SK-N-SH (cell line): ENCODE results near the gene NPFFR1. TPM values are rescaled to one million over a fixed set of nuclear protein-coding genes. Genes with fewer than 3 reads are reported as not detected.

Experiments used
- CTCF ChIA-PET: fragments of 300-600, 350-600 bp; formaldehyde crosslinking; extraction: SDS; loops from one replicate; lab custom pipeline; 2021; lab: Yijun Ruan, JAX
- POLR2A ChIA-PET: fragments of 350-600 bp; sonication (Branson Sonifier 250); formaldehyde crosslinking; extraction: SDS; loops from one replicate; lab custom pipeline; 2020; ENCODE audit warnings: antibody characterized with exemption, inconsistent platforms; lab: Yijun Ruan, JAX
- DNase-seq: peaks from one replicate; pipeline ENCODE4 v3.0.0; 2012
- H2AFZ ChIP-seq: fragments of 200-600 bp; sonication (generic); 2 replicates; pipeline ENCODE4 v1.8.1; 2016; ENCODE audit warnings: antibody characterized with exemption, mild to moderate bottlenecking, low read depth
- H3F3A ChIP-seq: fragments of 200-600 bp; sonication (generic); replicated peaks from 2 replicates; pipeline ENCODE3; 2016; ENCODE audit warnings: antibody characterized with exemption, mild to moderate bottlenecking; ENCODE audit not compliant: insufficient read depth
- H3K27ac ChIP-seq, 2 experiments: fragments of 200-500 bp in 1 of 2; fragments of 200-600 bp in 1 of 2; sonication (Bioruptor generic) in 1 of 2; sonication (generic), shearing (Covaris generic) in 1 of 2; 2 replicates each; pipeline versions ENCODE4 v1.5.1 to v1.6.1; 2014 to 2016; ENCODE audit warnings: low read depth in 2 of 2, inconsistent platforms in 1 of 2, low read length in 1 of 2, mild to moderate bottlenecking in 1 of 2, mixed read lengths in 1 of 2
- H3K27me3 ChIP-seq: fragments of 200-600 bp; sonication (generic), shearing (Covaris generic); 2 replicates; pipeline ENCODE4 v1.6.1; 2016; ENCODE audit warnings: mixed run types; ENCODE audit not compliant: insufficient read depth
- H3K36me3 ChIP-seq, 2 experiments: fragments of 200-500 bp in 1 of 2; fragments of 200-600 bp in 1 of 2; sonication (Bioruptor generic) in 1 of 2; sonication (generic) in 1 of 2; replicated peaks in 1 of 2; 2 replicates each; pipeline versions ENCODE3 to v1.5.1; 2014 to 2016; ENCODE audit warnings: low read length in 1 of 2, mild to moderate bottlenecking in 1 of 2; ENCODE audit not compliant: insufficient read depth in 2 of 2, control insufficient read depth in 1 of 2
- H3K4me1 ChIP-seq, 2 experiments: fragments of 200-500 bp in 1 of 2; fragments of 200-600 bp in 1 of 2; sonication (Bioruptor generic) in 1 of 2; sonication (generic), shearing (Covaris generic) in 1 of 2; 2 replicates each; pipeline versions ENCODE4 v1.5.1 to v1.6.1; 2014 to 2016; ENCODE audit warnings: low read depth in 1 of 2, low read length in 1 of 2, mixed run types in 1 of 2; ENCODE audit not compliant: insufficient read depth in 2 of 2, control insufficient read depth in 1 of 2
- H3K4me2 ChIP-seq: fragments of 200-600 bp; sonication (generic), shearing (Covaris generic); 2 replicates; pipeline ENCODE4 v1.6.1; 2017; ENCODE audit warnings: mixed run types
- H3K4me3 ChIP-seq, 2 experiments: fragments of 200-500 bp in 1 of 2; fragments of 200-600 bp in 1 of 2; sonication (Bioruptor generic) in 1 of 2; sonication (generic), shearing (Covaris generic) in 1 of 2; 2 replicates each; pipeline versions ENCODE4 v1.5.1 to v1.8.1; 2014 to 2016; ENCODE audit warnings: low read depth in 2 of 2, inconsistent platforms in 1 of 2, low read length in 1 of 2, mild to moderate bottlenecking in 1 of 2, mixed read lengths in 1 of 2, moderate library complexity in 1 of 2
- H3K79me2 ChIP-seq: fragments of 200-600 bp; sonication (generic); 2 replicates; pipeline ENCODE4 v1.8.1; 2017; ENCODE audit warnings: mild to moderate bottlenecking; ENCODE audit not compliant: insufficient read depth
- H3K9ac ChIP-seq: fragments of 200-600 bp; sonication (generic); 2 replicates; pipeline ENCODE4 v1.6.1; 2017; ENCODE audit warnings: mixed run types
- H3K9me2 ChIP-seq: fragments of 200-600 bp; sonication (generic); 2 replicates; pipeline ENCODE4 v1.6.1; 2017; ENCODE audit warnings: mixed run types
- H3K9me3 ChIP-seq: fragments of 200-600 bp; sonication (generic); 2 replicates; pipeline ENCODE4 v1.6.1; 2017; ENCODE audit warnings: mixed run types, mild to moderate bottlenecking, moderate library complexity
- H4K20me1 ChIP-seq: fragments of 200-600 bp; sonication (generic); 2 replicates; pipeline ENCODE4 v1.6.1; 2017; ENCODE audit warnings: mild to moderate bottlenecking, mixed run types; ENCODE audit not compliant: insufficient read depth
- CHD2 ChIP-seq: fragments of 150-350 bp; IDR thresholded peaks from 2 replicates; pipeline ENCODE4 v1.6.1; 2018; ENCODE audit warnings: low read length; ENCODE audit not compliant: partially characterized antibody
- EP300 ChIP-seq, 2 experiments: IDR thresholded peaks; 2 replicates each; pipeline versions ENCODE4 v1.4.0 to v1.6.1; 2012; ENCODE audit warnings: borderline replicate concordance in 1 of 2, low read depth in 1 of 2, low read length in 1 of 2
- FOSL2 ChIP-seq: IDR thresholded peaks from 2 replicates; pipeline ENCODE4 v1.4.0; 2012; ENCODE audit warnings: low read depth, mild to moderate bottlenecking, moderate library complexity, borderline replicate concordance
- FOXJ3 ChIP-seq: sonication (generic); formaldehyde crosslinking; IDR thresholded peaks from 2 replicates; pipeline ENCODE4 v1.5.1; 2020; ENCODE audit warnings: mild to moderate bottlenecking, missing genetic modification reagents
- FOXM1 ChIP-seq: IDR thresholded peaks from 2 replicates; pipeline ENCODE4 v1.4.0; 2012; ENCODE audit warnings: low read depth, mild to moderate bottlenecking
- GABPA ChIP-seq: IDR thresholded peaks from 2 replicates; pipeline ENCODE4 v1.4.0; 2012; ENCODE audit warnings: low read depth, mild to moderate bottlenecking
- GATA2 ChIP-seq: sonication (generic); formaldehyde crosslinking; IDR thresholded peaks from 2 replicates; pipeline ENCODE4 v1.5.0; 2020; ENCODE audit warnings: mild to moderate bottlenecking, missing genetic modification reagents
- JUND ChIP-seq: IDR thresholded peaks from 2 replicates; pipeline ENCODE4 v1.4.0; 2012
- MXI1 ChIP-seq: IDR thresholded peaks from 2 replicates; pipeline ENCODE4 v1.6.1; 2012; ENCODE audit warnings: mild to moderate bottlenecking, low read depth, low read length, improper control_type of control experiment
- NRF1 ChIP-seq: IDR thresholded peaks from 2 replicates; pipeline ENCODE4 v1.6.1; 2012; ENCODE audit warnings: low read depth, mild to moderate bottlenecking, low read length
- POLR2AphosphoS5 ChIP-seq: IDR thresholded peaks from 2 replicates; pipeline ENCODE4 v1.6.1; 2012; ENCODE audit warnings: low read depth, low read length
- RAD21 ChIP-seq: IDR thresholded peaks from 2 replicates; pipeline ENCODE4 v1.6.1; 2012; ENCODE audit warnings: mild to moderate bottlenecking, low read length
- RFX5 ChIP-seq: IDR thresholded peaks from 2 replicates; pipeline ENCODE4 v1.6.1; 2012; ENCODE audit warnings: mild to moderate bottlenecking, improper control_type of control experiment, low read length
- RXRA ChIP-seq: IDR thresholded peaks from 2 replicates; pipeline ENCODE4 v1.4.0; 2012; ENCODE audit warnings: low read depth, mild to moderate bottlenecking, borderline replicate concordance
- SIN3A ChIP-seq: IDR thresholded peaks from 2 replicates; pipeline ENCODE4 v1.6.1; 2012; ENCODE audit warnings: low read depth, mild to moderate bottlenecking, low read length, moderate library complexity, borderline replicate concordance
- SMC3 ChIP-seq: IDR thresholded peaks from 2 replicates; pipeline ENCODE4 v1.6.1; 2012; ENCODE audit warnings: low read depth, low read length, improper control_type of control experiment
- TAF1 ChIP-seq: IDR thresholded peaks from 2 replicates; pipeline ENCODE4 v1.6.1; 2012; ENCODE audit warnings: low read depth, mild to moderate bottlenecking, low read length, moderate library complexity, borderline replicate concordance
- TCF12 ChIP-seq: IDR thresholded peaks from 2 replicates; pipeline ENCODE4 v1.4.0; 2012
- TEAD4 ChIP-seq: IDR thresholded peaks from 2 replicates; pipeline ENCODE4 v1.4.0; 2012; ENCODE audit warnings: mild to moderate bottlenecking, borderline replicate concordance; ENCODE audit not compliant: insufficient read depth
- YY1 ChIP-seq: IDR thresholded peaks from 2 replicates; pipeline ENCODE4 v1.4.0; 2012; ENCODE audit warnings: low read depth, mild to moderate bottlenecking
- WGBS: methylation state at CpG from one replicate; pipeline ENCODE4 v1.1.6; 2017; ENCODE audit warnings: low lambda C conversion rate; 5-methylcytosine and 5-hydroxymethylcytosine counted together
- polyA plus RNA-seq, 3 experiments: library from polyadenylated mRNA; depleted of rRNA; stranded (reverse); fragments of >200 nt; gene quantifications; 2 replicates each; pipeline ENCODE4 v1.2.3, GENCODE V29; 2012
- TF ChIP-seq, protein P1 (sequence below): fragments of 150-350 bp; IDR thresholded peaks from 2 replicates; pipeline ENCODE4 v1.6.1; 2016; ENCODE audit warnings: mild to moderate bottlenecking, low read depth, low read length
- TF ChIP-seq, protein P2 (sequence below): IDR thresholded peaks from 2 replicates; pipeline ENCODE4 v1.6.1; 2012; ENCODE audit warnings: mild to moderate bottlenecking, low read depth, low read length, moderate library complexity
- TF ChIP-seq, protein P3 (sequence below): IDR thresholded peaks from 2 replicates; pipeline ENCODE4 v1.4.0; 2012; ENCODE audit warnings: low read depth, borderline replicate concordance
- TF ChIP-seq, protein P4 (sequence below): IDR thresholded peaks from 2 replicates; pipeline ENCODE4 v1.4.0; 2012; ENCODE audit warnings: low read depth
- TF ChIP-seq, protein P5 (sequence below): fragments of 150-350 bp; IDR thresholded peaks from 2 replicates; pipeline ENCODE4 v1.6.1; 2017; ENCODE audit warnings: antibody characterized with exemption, low read length, low read depth, borderline replicate concordance

NPFFR1 gene
- polyA plus RNA-seq, 1 of the 3 experiments (the other 2 are of a cell fraction) = not detected

DNA sequence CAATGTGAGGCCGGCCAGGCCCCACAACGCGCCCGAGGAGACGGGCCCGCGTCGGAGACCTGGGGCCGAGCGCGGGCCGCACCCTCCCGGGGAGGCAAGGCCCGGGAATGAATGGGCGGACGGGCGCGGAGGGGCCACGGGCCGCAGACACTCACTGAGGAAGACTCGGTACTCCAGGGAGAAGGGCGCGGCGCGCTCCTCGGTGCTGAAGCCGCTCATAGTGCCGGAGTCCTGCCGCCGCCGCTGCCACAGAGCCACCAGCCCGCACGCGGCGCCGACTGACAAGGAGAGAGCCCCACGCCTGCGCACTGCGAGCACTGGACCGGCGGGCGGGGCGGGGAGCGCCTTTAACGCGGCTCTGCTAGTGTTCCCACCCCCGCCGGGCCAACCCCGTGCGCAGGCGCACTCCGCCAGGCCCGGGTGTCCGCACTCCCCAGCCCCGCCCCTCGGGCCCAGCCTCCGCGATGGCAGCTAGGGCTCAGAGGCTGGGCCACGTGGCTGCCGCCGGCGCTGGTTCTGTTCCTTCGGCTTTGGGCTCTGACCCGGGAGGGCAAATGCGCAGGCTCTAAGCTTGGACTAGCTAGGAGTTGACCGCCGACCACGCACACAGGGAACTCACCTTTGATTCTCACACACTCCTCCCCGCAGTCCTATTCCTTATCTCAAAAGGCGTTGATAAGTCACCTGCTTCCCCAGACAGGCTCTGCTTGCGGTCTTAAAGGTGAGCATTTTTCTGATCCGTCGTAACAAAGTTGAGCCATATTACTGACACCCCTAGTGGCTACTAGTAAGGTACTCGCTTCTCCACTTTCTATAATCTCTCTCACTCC lies 50.5 kb downstream of the NPFFR1 start, which contains the start of gene PPA1:
TSS of gene PPA1 (minus strand) at position 321 of the 830 bp plus-strand sequence. CDS start at position 219, 102 bp downstream.
- Histone ChIP-seq H3K36me3 (peaks cover 5 to 14% of the 10 kb centered on the region in 2 experiments), H3K9me3 (no peaks in the 10 kb centered on the region), H3K27ac (peak within 1 kb of the TSS; percentile 51 to 55), H3K9ac (peak within 1 kb of the TSS; percentile 86), H3F3A (peaks cover 13% of the 10 kb centered on the region), H3K4me3 (peak within 1 kb of the TSS; percentile 93 to 94), H3K4me1 (peaks cover 0 to 6% of the 10 kb centered on the region in 2 experiments; a peak in 3 of 4 replicates), H2AFZ (peak within 1 kb of the TSS; percentile 98), H3K79me2 (peaks cover 42% of the 10 kb centered on the region), H3K4me2 (peak within 1 kb of the TSS; percentile 99), H3K27me3 (no peaks in the 10 kb centered on the region), H4K20me1 (peaks cover 10% of the 10 kb centered on the region; the same call in 1 of the 2 replicates), H3K9me2 (no peaks in the 10 kb centered on the region)
- POLR2A ChIA-PET = interaction anchor here (0.7 to 1.1 kb wide), 2 partner anchors 12 to 131 kb away, joined by 3 to 6 read pairs; no protein-coding TSS in a partner anchor
- peak; percentile 100 for DNase-seq
- CTCF ChIA-PET = interaction anchor here (0.8 to 4.5 kb wide), 6 partner anchors 11 to 172 kb away, joined by 3 to 48 read pairs (median 4); no protein-coding TSS in a partner anchor
- 3% methylated on average over 20 of the region's 74 CpGs for WGBS
- TF ChIP-seq FOXM1 (no peak), SIN3A (peak; percentile 87; the same call in 1 of the 2 replicates), TEAD4 (no peak), SMC3 (no peak), POLR2AphosphoS5 (peak; percentile 75), JUND (no peak), RFX5 (no peak), RXRA (no peak), EP300 (IDR thresholded peaks at IDR 0.05; ENCODE audit: borderline replicate concordance in 1 of 2, low read depth in 1 of 2, low read length in 1 of 2) (no peak), MXI1 (peak; percentile 99), NRF1 (peak; percentile 92), RAD21 (0 out of 2 replicates have a peak, but pooled peaks have one; percentile 3), YY1 (peak; percentile 65; the same call in 1 of the 2 replicates), TCF12 (no peak), FOXJ3 (CRISPR knock-in tag) (no peak), GABPA (no peak), FOSL2 (no peak), GATA2 (0 out of 2 replicates have a peak, but pooled peaks have one; percentile 34), TAF1 (peak; percentile 66), CHD2 (no peak)
- TF ChIP-seq, protein P1, sequence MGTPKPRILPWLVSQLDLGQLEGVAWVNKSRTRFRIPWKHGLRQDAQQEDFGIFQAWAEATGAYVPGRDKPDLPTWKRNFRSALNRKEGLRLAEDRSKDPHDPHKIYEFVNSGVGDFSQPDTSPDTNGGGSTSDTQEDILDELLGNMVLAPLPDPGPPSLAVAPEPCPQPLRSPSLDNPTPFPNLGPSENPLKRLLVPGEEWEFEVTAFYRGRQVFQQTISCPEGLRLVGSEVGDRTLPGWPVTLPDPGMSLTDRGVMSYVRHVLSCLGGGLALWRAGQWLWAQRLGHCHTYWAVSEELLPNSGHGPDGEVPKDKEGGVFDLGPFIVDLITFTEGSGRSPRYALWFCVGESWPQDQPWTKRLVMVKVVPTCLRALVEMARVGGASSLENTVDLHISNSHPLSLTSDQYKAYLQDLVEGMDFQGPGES = no peak
- TF ChIP-seq, protein P2, sequence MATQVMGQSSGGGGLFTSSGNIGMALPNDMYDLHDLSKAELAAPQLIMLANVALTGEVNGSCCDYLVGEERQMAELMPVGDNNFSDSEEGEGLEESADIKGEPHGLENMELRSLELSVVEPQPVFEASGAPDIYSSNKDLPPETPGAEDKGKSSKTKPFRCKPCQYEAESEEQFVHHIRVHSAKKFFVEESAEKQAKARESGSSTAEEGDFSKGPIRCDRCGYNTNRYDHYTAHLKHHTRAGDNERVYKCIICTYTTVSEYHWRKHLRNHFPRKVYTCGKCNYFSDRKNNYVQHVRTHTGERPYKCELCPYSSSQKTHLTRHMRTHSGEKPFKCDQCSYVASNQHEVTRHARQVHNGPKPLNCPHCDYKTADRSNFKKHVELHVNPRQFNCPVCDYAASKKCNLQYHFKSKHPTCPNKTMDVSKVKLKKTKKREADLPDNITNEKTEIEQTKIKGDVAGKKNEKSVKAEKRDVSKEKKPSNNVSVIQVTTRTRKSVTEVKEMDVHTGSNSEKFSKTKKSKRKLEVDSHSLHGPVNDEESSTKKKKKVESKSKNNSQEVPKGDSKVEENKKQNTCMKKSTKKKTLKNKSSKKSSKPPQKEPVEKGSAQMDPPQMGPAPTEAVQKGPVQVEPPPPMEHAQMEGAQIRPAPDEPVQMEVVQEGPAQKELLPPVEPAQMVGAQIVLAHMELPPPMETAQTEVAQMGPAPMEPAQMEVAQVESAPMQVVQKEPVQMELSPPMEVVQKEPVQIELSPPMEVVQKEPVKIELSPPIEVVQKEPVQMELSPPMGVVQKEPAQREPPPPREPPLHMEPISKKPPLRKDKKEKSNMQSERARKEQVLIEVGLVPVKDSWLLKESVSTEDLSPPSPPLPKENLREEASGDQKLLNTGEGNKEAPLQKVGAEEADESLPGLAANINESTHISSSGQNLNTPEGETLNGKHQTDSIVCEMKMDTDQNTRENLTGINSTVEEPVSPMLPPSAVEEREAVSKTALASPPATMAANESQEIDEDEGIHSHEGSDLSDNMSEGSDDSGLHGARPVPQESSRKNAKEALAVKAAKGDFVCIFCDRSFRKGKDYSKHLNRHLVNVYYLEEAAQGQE = no peak
- TF ChIP-seq, protein P3, sequence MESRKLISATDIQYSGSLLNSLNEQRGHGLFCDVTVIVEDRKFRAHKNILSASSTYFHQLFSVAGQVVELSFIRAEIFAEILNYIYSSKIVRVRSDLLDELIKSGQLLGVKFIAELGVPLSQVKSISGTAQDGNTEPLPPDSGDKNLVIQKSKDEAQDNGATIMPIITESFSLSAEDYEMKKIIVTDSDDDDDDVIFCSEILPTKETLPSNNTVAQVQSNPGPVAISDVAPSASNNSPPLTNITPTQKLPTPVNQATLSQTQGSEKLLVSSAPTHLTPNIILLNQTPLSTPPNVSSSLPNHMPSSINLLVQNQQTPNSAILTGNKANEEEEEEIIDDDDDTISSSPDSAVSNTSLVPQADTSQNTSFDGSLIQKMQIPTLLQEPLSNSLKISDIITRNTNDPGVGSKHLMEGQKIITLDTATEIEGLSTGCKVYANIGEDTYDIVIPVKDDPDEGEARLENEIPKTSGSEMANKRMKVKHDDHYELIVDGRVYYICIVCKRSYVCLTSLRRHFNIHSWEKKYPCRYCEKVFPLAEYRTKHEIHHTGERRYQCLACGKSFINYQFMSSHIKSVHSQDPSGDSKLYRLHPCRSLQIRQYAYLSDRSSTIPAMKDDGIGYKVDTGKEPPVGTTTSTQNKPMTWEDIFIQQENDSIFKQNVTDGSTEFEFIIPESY = no peak
- TF ChIP-seq, protein P4, sequence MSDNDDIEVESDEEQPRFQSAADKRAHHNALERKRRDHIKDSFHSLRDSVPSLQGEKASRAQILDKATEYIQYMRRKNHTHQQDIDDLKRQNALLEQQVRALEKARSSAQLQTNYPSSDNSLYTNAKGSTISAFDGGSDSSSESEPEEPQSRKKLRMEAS = peak; percentile 98
- TF ChIP-seq, protein P5, sequence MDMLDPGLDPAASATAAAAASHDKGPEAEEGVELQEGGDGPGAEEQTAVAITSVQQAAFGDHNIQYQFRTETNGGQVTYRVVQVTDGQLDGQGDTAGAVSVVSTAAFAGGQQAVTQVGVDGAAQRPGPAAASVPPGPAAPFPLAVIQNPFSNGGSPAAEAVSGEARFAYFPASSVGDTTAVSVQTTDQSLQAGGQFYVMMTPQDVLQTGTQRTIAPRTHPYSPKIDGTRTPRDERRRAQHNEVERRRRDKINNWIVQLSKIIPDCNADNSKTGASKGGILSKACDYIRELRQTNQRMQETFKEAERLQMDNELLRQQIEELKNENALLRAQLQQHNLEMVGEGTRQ = peak; percentile 52; the same call in 1 of the 2 replicates
